Central memory CD4-positive, alpha-beta T cell (primary cell): ENCODE measurements around the gene PTH2.
A peak's percentile ranks its signal among the peaks of the same experiment; 100 is the strongest.
"Not testable (repeated sequence)": the region's sequence is repeated elsewhere in the genome, so short reads cannot be mapped to it uniquely, and the experiment has no call there.

Source experiments
- DNase-seq: peaks from one replicate; pipeline ENCODE4 v3.0.0; 2022

PTH2 gene

GRCh38 chr19:49447485-49448431 lies 24.5 kb upstream of the PTH2 start:
- DNase-seq: no peak

- no peak for DNase-seq
Observed at GRCh38 chr19:49445997-49446396, 22.8 kb upstream of the PTH2 start.

GRCh38 chr19:49444100-49444700 lies 21.0 kb upstream of the PTH2 start:
- not testable (repeated sequence) for DNase-seq

GRCh38 chr19:49443366-49444099 lies 20.3 kb upstream of the PTH2 start:
- peak; percentile 92 for DNase-seq

GRCh38 chr19:49442771-49443365 lies 19.6 kb upstream of the PTH2 start:
- DNase-seq: no peak

GRCh38 chr19:49442354-49442753 lies 19.1 kb upstream of the PTH2 start:
- DNase-seq: no peak

GRCh38 chr19:49441960-49442350 lies 18.7 kb upstream of the PTH2 start:
- DNase-seq: no peak

GRCh38 chr19:49441210-49441959 lies 18.1 kb upstream of the PTH2 start, which contains the start of gene SLC17A7:
TSS of gene SLC17A7 (minus strand) at chr19:49441527. CDS start at chr19:49441379, 148 bp downstream.
- DNase-seq: no peak

- DNase-seq: no peak
Observed at GRCh38 chr19:49440439-49441209, 17.4 kb upstream of the PTH2 start.

- no peak for DNase-seq
Observed at GRCh38 chr19:49439836-49440235, 16.6 kb upstream of the PTH2 start.

GRCh38 chr19:49438261-49438660 lies 15.0 kb upstream of the PTH2 start:
- DNase-seq: no peak

GRCh38 chr19:49437231-49437630 lies 14.0 kb upstream of the PTH2 start:
- no peak for DNase-seq

- DNase-seq: no peak
Observed at GRCh38 chr19:49436381-49437017, 13.3 kb upstream of the PTH2 start.

- DNase-seq: no peak
Observed at GRCh38 chr19:49435670-49436069, 12.4 kb upstream of the PTH2 start.

GRCh38 chr19:49434907-49435583 lies 11.8 kb upstream of the PTH2 start:
- no peak for DNase-seq

GRCh38 chr19:49433240-49433901 lies 10.1 kb upstream of the PTH2 start:
- no peak for DNase-seq

- DNase-seq: no peak
Observed at GRCh38 chr19:49432141-49433073, 9.2 kb upstream of the PTH2 start.

- no peak for DNase-seq
Observed at GRCh38 chr19:49431330-49431749, 8.1 kb upstream of the PTH2 start.
